GF-D8 (cell line): ENCODE data around the gene CDH12.
A peak's percentile ranks its signal among the peaks of the same experiment; 100 is the strongest.
"Not testable (repeated sequence)": the region's sequence is repeated elsewhere in the genome, so short reads cannot be mapped to it uniquely, and the experiment has no call there.

Source experiments
- DNase-seq: peaks from one replicate; lab custom pipeline; 2025; lab: John Stamatoyannopoulos, UW

CDH12 gene

DNA sequence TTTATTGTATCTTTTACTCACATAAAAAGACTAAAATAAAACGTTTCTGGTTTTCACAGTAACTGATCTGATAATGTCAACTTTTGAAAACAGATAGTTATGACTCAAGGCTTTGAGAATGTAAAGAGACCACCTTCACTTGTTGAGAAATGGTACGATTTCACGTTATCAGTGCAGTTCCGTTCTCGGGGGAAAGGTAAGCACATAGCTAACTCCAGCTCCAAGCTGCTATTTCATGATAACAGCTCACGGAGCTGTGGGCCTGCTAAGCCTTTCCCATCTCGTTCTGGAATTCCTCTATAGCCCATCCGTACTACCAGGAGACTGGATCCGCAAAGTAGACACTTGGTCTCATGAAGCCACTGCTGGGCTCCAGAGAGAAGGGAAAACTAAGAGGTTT lies 701.3 kb downstream of the CDH12 start:
- DNase-seq, result not testable (repeated sequence)

DNA sequence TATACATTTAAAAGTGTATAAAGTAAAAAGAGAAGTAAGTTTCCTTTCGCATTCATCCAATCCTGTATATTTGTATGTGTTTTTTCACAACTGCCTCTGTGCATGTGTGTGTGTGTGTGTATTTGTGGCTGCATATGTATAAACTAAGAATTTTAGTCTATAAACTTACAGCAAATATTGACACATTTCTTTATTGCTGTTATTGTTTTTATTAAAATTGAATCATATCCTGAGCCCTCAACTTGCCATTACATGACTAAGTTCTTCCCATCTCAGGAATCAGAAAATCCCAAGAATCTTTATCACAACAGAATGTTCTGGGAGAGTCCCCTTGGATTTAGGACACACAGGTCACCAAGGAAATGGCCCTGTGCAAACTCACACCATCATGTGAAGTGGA lies 712.7 kb downstream of the CDH12 start:
- DNase-seq, result not testable (repeated sequence)

DNA sequence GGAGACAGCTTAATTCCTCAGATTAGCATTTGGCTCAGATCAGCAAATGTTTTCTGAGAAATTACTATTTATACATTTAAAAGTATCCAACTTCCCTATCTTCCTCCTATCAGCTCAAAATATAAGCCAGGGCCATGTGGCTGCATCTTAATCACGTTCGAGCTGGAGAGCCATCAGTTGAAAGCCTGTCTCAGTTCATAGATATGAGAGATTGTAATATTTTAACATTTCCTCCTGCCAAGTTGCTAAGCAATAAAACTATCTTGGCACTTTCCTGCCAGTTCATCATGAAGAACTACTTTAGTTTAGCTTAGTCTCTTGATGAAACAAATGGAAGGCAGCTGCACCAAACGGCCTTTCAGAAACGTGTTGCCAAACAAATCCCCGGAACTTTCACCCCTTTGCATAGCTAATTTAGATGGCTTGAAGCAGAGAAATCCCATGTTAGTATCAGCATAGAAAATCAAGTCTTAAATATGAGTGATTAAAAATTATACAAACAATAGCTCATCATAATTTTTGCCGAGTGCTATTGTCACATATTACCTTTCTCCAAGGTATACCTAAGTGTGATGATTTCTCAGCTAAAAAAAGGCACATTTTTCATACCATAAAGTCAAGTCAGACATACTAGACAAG lies 713.4 kb downstream of the CDH12 start:
- DNase-seq, result not testable (repeated sequence)

DNA sequence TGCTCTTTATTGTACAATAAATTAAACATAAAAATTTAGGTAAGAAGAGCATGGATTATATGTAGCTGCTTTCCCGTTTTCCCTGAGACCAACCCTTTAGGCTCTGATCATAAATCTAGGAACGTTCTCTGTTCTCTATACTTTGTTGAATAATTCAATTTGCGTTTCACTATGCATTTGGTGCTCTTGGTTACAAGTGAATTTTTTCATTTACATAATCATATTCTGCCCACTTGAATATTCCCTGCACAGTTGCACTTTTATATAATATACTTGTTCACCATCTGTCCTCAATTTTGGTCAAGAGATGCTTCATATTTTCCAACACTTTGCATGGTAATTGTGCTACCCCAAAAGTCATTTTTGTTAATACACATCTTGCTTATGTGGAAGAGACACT lies 741.8 kb downstream of the CDH12 start:
- DNase-seq, result no peak

DNA sequence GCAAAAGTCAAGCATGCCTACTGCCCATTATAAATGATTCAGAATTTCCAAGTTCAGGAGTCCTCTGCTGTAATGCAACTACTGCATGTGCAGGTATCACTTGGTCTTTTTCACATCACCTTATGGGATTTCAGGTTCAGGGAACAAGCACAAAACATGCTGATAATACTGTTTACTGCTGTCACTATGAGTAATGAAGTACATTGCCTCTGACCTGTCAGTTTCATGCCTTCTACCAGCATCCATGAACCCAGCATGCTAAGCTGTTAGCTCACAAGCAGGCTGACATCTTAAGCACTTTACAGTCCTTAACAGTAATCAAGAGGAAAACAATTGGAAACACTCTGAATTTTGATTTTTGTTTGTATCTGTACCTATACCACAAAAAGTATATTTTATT lies 743.8 kb downstream of the CDH12 start:
- DNase-seq, result no peak

DNA sequence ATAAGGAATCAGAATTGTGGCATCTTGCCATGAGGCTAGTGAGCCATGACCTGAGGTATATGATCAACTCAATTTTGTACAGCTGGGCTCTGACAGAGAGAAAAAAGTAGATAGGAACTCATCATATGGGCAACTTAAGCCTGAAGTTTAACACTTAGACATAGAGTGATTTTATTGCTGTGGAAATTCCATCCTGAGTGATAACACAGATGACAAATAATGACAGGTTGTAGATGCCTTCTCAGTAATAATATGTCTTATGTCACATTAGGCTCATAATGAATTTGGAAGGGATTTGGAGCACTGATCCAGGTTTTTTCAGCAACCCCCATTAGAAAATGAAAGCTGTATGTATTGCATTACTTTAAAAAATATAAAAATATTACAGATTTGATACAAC lies 744.6 kb downstream of the CDH12 start:
- no peak for DNase-seq

DNA sequence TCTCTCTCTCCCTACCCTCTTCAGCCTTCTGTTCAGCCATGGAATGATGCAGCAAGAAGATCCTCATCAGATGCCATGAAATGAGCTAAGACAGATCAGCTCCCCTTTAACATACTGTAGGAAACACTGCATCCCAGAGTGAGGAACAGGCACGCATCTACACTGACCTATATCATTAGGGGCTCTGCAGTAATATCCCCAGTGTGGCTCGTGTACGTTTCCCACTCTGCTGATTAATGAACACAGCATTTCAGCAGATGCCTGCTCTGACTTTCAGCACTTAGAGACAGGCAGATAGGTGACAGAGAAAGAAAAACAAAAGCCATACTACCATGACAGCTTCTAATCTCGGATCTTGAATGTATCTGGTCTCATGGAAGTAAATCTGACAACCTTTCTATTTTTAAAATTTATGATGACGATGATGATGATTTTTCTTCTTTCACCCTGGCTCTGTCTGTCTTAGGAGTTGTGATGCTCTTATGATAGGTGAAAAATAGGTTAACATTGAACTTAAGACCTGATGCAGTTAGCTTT lies 750.3 kb downstream of the CDH12 start:
- no peak for DNase-seq

DNA sequence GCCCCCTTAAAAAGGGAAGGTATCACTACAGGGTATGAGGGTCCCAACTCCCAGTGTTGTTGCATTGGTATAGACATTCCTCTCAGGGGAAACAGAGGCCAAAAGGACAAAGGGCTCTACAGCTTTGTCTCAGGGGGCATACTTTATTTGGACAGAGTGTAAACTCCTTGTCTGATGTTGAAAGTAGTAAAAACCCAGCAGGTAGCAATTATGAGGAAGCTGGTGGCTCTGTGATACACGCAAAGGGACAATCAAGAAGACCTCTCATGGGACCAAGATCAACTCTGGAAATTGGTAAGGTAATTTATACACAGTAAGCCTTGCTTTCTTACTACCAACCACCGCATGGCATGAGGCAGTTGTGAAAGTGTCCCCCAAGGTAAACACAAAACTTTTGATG lies 764.6 kb downstream of the CDH12 start:
- no peak for DNase-seq

DNA sequence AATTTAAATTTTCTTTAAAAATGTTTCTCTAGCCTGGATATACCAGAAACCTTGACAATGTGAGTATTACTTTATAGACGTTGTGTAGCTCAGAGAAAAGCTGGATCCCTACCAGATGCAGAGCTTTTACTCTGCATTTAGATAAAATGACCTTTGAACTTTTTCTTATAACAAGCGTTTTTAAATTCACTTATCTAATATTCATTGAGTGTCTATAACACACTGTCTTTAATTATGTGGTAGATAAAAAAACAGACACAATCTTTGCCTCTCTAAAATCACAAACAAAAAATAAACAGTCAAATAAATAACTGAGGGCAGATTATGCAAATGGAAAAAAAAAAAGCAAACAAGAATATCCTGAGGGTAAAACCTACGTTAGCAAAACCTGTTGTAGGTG lies 773.6 kb downstream of the CDH12 start:
- no peak for DNase-seq

DNA sequence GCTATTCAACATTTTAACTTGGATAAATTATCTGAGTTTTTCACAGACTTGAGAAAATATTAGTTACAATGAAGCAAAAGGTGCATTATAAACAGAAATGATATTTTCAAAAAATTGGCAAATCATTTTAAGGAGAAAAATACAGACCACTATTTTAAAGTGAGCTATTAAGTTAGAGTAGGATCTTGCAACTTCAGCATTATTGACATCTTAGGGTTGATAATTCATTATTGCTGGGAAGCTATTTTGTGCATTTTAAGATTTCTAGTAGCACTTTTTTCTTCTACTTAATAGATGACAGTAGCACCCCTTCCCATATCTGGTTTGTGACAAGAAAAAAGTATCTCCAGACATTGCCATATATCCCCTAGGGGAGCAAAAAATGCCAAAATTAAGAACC lies 774.1 kb downstream of the CDH12 start:
- DNase-seq, result no peak

DNA sequence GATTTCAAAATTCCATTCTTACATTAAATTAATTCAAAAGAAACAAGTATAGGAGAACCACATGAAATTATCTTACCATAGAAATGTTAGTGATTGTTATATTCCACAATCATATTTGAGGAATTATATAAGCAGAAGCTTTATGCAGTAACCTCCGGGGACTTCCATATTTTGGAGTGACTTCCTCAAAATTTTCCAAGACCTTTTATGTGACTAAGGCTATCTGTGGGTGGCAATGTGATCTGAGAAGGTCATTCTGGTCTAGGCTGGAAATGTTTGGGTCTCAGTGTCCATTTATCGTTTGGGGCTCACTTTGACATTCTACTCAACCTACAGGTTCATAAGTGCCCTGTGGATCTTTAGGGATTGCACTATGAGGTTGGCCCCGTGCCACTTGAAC lies 776.6 kb downstream of the CDH12 start:
- DNase-seq, result no peak

DNA sequence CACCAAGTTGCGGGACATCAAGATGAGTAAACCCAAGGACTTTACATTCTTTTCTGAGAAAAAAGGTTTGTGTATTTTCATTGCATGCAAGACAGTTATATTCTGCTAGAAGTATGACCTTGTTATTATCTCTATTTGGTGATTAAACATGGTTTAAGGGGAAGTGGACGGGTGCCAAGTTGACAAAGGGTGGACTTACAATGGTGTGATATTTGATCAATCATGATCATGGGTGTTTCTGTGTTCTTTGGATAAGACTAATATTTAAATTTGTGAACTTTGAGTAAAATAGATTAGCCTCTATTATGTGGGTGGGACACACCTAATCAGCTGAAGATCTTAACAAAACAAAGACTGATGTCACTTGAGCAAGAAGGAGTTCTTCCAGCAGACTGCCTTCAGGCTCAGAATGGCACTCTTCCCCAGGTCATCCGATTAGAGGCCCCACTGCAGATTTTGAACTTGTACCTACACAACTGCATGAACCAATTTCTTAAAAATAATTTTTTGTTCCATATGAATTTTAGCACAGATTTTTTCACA lies 782.9 kb downstream of the CDH12 start:
- no peak for DNase-seq

DNA sequence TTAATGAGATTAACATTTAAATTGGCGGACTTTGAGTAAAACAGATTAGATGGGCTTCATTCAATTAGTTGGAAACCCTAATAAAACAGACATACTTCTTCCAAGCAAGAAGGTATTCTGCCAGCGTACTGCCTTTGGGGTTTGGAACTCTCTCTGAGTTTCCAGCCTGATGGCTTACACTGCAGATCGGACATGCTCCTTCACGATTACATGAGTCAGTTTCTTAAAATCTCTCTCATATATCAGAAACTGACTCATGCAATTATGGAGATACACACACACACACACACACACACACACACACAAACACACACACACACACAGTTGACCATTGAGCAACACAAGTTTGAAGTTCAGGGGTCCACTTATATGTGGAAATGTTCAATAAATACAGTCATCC lies 789.4 kb downstream of the CDH12 start:
- DNase-seq, result no peak

DNA sequence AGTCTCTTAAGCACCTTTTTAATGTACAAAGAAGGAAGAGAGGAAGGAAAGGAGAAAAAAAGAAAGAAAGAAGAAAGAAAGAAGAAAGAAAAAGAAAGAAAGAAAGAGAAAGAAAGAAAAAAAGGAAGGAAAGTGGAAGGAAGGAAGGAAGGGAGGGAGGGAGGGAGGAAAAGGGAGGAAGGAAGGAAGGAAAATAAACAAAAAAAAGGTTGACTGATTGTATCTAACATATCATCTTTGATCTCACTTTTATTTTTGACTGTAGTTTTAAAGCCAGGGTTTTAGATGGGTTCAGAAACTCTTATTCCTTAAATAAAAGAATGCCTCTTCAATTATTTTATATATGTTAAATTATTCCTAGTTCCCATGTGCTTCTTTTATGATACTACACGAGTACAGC lies 794.5 kb downstream of the CDH12 start:
- DNase-seq, result no peak

DNA sequence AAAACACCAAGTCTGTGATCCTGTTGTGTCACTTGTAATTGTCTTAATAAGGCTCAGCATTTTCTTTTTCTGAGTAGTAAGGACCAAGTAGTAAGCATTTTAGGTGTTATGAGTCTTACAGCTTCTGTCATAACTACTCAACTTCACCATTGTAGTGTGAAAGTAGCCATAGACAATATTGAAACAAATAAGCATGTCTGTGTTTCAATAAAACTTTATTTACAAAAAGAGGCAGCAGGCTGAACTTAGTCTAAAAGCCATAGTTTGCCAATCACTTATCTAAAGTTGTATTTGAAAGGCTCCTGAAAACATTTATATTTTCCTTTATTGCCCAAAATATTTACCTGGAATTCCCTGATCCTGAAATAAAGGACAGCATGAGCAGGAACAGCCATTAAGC lies 796.1 kb downstream of the CDH12 start:
- no peak for DNase-seq

DNA sequence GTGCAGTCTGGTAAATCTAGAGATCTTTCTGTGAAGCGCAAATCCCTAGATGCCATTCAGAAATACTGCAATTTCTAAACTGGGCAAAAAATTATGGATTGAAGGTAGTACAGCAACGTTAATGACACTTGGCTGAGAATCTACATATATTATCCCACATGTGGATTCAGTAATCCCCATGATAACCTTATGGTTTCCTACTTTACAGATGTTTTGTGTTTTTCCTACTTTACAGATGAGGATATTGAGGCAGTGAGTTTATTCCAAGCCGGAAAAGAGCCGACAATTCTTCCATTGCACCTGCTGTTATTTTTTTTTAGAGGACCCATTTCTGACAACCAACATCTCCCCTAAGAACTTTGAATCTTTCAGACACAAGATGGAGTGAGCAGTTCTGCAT lies 796.5 kb downstream of the CDH12 start:
- no peak for DNase-seq

DNA sequence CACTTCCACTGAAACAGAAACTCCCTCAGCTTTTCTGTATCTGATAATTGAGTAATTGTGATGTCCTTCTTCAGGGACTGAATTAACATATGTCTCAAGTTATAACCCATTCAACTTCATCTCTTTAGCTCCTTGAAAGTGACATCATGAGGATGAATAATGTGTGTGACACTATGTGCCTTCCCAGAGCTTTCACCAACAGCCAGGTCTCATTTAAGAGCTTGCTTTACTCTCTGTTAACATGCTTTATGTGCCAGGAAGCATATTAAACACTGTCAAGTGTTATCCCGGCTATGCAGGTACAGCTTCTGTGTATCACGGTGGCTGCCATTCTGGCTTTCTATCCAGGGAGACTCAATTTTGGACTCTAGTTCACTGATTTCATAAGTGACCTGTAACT lies 799.9 kb downstream of the CDH12 start:
- DNase-seq, result no peak

DNA sequence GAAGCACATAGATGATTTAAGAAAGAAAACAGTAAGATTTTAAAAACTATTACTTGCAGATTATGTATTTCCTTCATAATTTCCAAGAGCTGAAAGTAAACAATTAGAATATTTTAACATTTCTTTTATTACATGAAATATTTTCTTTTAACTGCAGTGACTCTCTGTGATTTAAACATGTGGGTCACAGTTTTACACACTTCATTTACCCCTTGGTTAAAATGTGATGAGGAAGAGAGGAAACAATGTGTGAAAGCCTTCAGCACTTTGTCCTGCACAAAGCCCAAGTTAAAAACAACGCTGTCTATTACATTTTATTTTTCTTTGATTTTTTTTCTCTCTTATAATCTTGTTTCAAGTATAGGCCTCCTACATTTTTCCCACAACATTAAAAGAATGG lies 801.3 kb downstream of the CDH12 start:
- DNase-seq, result no peak

DNA sequence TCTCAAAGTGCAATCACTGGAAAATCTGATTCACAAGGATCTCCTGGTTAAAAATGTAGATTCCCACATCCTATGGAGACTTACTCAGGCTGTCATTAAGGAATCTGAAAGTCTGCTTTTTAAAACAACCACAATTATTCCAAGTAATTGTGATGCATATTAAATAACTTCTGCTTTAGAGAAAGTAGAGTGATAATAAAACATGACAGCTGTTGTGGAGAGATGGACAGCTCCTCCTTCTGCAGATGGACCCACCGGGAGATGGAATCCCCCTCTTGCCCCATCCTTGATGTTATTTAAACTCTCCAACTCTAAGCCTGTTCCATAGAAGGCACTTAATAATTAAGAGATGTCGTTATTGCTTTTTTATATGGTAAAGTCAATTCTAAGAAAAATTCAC lies 802.2 kb downstream of the CDH12 start:
- no peak for DNase-seq

DNA sequence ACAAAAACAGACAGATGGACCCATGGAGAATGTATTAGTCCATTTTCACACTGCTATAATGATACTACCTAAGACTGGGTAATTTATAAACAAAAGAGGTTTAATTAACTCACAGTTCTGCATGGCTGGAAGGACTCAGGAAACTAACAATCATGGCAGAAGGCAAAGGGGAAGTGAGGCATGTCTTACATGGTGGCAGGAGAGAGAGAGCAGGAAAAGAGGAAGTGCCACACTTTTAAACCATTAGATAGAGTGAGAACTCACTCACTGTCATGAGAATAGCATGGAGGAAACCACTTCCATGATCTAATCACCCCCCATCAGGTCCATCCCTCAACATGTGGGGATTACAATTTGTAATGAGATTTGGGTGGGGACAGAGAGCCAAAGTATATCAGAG lies 808.9 kb downstream of the CDH12 start:
- peak; percentile 5 for DNase-seq

DNA sequence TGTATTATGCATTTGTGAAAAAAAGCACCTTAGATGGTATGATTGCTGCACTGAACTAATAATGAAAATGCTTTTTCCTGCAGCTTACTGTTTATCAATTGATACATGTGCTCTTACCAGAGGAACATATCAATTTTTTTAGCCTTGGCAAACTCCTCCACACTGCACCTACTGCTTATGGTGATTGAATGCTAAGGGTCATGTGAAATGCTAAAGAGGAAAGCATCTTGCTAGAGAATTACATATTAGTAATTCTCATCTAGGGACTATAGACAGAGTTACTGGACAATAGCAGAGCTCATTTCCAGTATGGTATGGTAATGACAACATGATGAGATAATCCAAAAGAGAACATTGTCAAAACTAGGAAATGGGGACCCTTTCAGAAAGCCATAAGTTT lies 817.1 kb downstream of the CDH12 start:
- DNase-seq, result no peak

DNA sequence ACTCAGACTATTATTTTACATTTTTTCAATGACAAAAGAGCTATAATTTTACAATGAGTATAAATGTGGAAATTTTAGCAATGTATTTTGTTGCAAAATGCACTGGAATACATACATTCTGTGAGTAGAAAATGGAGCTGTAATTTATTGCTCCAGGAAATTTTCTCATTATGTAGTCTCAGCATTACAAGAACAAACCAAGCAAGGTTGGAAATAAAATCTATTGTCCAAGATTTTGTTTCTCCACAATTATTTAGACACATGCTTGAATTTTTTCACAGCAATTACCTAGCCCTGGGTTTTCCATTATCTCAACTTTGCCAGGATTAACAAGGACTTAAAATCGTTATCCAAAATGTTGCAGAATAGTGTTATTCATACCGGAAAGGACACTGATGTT lies 820.1 kb downstream of the CDH12 start:
- DNase-seq, result no peak

DNA sequence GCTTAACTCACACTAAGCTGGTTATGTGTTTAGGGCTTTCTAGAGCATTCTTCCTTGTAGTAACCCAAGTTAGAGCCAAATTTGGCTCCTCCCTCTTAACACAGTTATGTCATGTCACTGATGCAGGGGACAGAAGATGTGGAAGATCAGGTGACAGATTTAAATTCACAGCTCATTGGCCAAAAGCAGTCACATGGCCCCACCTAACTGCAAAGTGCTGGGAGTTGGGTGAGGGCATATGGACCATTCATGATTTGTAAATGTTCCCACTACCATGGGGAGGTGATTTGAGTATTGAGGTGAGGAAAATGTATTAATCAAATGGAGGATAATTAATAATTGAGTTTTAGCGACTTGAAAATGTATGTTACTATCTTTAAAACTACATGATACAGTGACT lies 829.4 kb downstream of the CDH12 start:
- no peak for DNase-seq

DNA sequence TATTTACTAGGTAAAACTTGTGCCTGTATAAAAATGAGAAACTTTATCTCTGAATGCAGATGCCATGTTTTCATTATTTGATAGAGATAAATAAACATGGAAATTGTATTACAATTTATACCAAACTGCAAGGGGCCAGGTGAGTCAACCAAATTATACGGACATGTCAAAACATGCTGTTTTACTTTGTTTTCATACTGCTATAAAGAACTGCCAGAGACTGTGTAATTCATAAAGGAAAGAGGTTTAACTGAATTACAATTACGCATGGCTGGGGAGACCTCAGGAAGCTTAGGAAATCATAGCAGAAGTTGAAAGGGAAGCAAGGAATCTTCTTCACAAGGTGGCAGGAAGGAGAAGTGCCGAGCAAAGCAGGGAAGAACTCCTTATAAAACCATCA lies 840.3 kb downstream of the CDH12 start:
- DNase-seq, result not testable (repeated sequence)
